Activated B cell treated with CpG ODN at 0.5 μM for 24 hours (primary cell): ENCODE results near the gene GDPD4. TPM values are rescaled to one million over a fixed set of nuclear protein-coding genes. Genes with fewer than 3 reads are reported as not detected.

Experiments
- ATAC-seq: fragments of 200-7000 bp; cut with Tn5 transposase; one replicate; pipeline ENCODE4 v1.10.0; 2021; ENCODE audit warnings: low read depth, mild to moderate bottlenecking, moderate library complexity
- CTCF ChIA-PET: fragments of 350-600 bp; sonication (Branson Sonifier 250); formaldehyde crosslinking; loops from one replicate; lab custom pipeline; 2021; ENCODE audit warnings: antibody characterized with exemption; lab: Charles Lee
- POLR2A ChIA-PET: fragments of 350-600 bp; sonication (Branson Sonifier 250); formaldehyde crosslinking; loops from one replicate; lab custom pipeline; 2021; ENCODE audit warnings: antibody characterized with exemption; lab: Charles Lee
- DNase-seq: peaks from one replicate; pipeline ENCODE4 v3.0.0; 2022
- H3K27ac Mint-ChIP-seq: one replicate; pipeline ENCODE4 v1.8.0; 2020; ENCODE audit warnings: mixed read lengths
- H3K27me3 Mint-ChIP-seq: one replicate; pipeline ENCODE4 v1.8.0; 2021; ENCODE audit warnings: mixed read lengths
- H3K36me3 Mint-ChIP-seq: one replicate; pipeline ENCODE4 v1.8.0; 2021; ENCODE audit warnings: low read depth, mixed read lengths
- H3K4me1 Mint-ChIP-seq: one replicate; pipeline ENCODE4 v1.8.0; 2021; ENCODE audit warnings: mixed read lengths
- H3K4me3 Mint-ChIP-seq: one replicate; pipeline ENCODE4 v1.8.0; 2020; ENCODE audit warnings: mild to moderate bottlenecking, mixed read lengths
- H3K9me3 Mint-ChIP-seq: one replicate; pipeline ENCODE4 v1.8.0; 2020; ENCODE audit warnings: mixed read lengths
- intact Hi-C: fragments of 100-400 bp; cut with micrococcal nuclease; formaldehyde crosslinking; loops from one replicate; pipeline ENCODE4 v1.15.1; 2024
- total RNA-seq: library from RNA; stranded (reverse); gene quantifications from 2 replicates; pipeline ENCODE4 v1.2.3, GENCODE V29; 2022
- TF ChIP-seq, protein P1 (sequence below): fragments of 200-600 bp; IDR thresholded peaks from one replicate; pipeline ENCODE4 v1.8.0; 2022; ENCODE audit warnings: antibody characterized with exemption, mild to moderate bottlenecking

Gene GDPD4
- total RNA-seq, 1 donor from 2014 or later = not detected

DNA sequence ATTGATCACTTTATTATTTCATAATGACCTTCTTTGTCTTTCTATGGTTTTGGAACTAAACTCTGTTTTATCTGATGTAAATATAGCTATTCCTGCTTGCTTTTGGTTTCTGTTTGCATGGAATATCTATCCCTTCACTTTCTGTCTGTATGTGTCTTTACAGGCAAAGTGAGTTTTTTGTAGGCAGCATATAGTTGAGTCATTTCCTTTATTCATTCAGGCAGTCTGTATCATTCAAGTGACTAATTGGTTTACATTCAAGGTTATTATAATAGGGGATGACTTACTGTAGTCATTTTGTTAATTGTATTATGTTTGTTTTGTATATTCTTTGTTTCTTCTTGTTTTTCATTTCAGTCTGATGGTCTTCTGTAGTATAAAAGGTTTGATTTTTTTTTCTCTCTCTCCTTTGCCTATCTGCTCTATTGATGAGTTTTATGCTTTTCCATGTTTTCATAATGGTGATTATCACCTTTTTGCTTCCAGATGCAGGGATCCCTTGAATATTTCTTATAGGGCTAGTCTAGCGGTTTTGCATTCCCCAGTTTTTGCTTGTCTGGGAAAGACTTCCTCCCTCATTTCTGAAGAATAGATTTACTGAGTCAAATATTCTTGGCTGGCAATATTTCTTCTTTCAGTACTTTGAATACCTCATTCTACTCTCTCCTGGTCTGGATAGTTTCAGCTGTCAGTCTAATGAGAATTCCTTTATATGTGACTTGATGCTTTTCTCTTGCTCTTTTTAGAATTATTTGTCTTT, 50.4 kb downstream of the GDPD4 start:
- ChIA-PET CTCF (no interaction called here), POLR2A (no interaction called here)
- Mint-ChIP-seq H3K4me1 (no peaks in the 10 kb centered on the region), H3K27me3 (peaks cover 10% of the 10 kb centered on the region), H3K4me3 (no peak overlapping the region), H3K9me3 (peaks cover 8% of the 10 kb centered on the region), H3K36me3 (no peaks in the 10 kb centered on the region), H3K27ac (no peak overlapping the region)
- DNase-seq = no peak
- intact Hi-C loops = no loop called here
- ATAC-seq = no peak
- TF ChIP-seq, protein P1, sequence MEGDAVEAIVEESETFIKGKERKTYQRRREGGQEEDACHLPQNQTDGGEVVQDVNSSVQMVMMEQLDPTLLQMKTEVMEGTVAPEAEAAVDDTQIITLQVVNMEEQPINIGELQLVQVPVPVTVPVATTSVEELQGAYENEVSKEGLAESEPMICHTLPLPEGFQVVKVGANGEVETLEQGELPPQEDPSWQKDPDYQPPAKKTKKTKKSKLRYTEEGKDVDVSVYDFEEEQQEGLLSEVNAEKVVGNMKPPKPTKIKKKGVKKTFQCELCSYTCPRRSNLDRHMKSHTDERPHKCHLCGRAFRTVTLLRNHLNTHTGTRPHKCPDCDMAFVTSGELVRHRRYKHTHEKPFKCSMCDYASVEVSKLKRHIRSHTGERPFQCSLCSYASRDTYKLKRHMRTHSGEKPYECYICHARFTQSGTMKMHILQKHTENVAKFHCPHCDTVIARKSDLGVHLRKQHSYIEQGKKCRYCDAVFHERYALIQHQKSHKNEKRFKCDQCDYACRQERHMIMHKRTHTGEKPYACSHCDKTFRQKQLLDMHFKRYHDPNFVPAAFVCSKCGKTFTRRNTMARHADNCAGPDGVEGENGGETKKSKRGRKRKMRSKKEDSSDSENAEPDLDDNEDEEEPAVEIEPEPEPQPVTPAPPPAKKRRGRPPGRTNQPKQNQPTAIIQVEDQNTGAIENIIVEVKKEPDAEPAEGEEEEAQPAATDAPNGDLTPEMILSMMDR = no peak

DNA sequence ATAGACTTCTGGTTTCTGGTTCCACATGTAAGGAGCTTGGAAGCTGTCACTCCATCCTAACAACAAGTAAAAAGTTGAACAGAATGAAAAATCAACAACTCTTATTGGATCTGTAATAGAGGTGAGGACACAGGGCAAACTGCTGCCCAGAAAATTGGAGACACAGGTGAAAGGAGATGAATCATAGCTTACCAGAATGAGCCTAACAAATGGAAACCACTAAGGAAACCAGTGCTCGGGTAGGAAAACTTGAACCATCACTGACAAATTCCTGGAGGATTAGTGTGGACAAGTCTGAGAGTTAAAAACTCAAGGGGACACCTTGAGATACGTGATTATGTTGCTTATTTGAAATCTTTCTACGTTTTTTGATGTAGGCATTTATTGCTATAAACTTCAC, 52.1 kb downstream of the GDPD4 start:
- ChIA-PET POLR2A (no interaction called here), CTCF (interaction anchor here (1.1 kb wide), 1 partner anchor 9 kb away, joined by 3 read pairs; no protein-coding TSS in a partner anchor)
- TF ChIP-seq, protein P1 = no peak
- H3K36me3 Mint-ChIP-seq = no peaks in the 10 kb centered on the region
- no peak for DNase-seq
- no peak overlapping the region for H3K27ac Mint-ChIP-seq
- no peak for ATAC-seq
- no peak overlapping the region for H3K4me3 Mint-ChIP-seq
- intact Hi-C loops = no loop called here
- peaks cover 8% of the 10 kb centered on the region for H3K9me3 Mint-ChIP-seq
- peaks cover 7% of the 10 kb centered on the region for H3K27me3 Mint-ChIP-seq
- H3K4me1 Mint-ChIP-seq = no peaks in the 10 kb centered on the region

DNA sequence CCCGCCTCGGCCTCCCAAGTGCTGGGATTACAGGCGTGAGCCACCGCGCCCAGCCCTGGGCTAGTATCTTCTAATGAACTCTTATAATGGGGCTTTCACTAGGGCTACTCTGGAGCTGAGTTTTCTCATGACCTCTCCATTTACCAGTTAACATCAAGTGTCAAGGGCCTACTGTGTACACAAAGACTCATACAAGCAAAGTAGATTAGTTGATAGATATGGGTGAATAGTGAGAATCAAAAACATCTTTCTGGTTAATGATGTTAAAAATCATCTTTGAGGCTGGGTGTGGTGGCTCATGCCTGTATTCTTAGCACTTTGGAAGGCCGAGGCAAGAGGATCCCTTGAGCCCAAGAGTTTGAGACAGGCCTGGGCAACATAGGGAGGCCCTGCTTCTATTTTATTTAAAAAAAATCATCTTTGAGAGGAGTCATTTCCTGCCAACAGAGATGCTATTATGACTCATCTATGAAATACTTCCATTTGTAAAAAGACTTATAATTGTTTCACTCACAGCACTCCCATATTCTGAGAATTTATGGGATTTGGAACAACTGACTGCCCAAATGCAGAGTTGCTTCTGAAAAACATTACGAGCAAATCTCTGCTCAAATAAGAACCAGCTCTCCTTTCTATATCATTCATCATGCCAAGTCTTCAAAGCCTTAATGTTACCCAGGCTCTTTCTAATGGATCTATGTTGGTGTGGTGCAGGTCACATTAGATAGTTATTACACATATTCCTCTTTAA, 57.0 kb downstream of the GDPD4 start:
- POLR2A ChIA-PET = no interaction called here
- ATAC-seq = no peak
- no peak overlapping the region for H3K27ac Mint-ChIP-seq

DNA sequence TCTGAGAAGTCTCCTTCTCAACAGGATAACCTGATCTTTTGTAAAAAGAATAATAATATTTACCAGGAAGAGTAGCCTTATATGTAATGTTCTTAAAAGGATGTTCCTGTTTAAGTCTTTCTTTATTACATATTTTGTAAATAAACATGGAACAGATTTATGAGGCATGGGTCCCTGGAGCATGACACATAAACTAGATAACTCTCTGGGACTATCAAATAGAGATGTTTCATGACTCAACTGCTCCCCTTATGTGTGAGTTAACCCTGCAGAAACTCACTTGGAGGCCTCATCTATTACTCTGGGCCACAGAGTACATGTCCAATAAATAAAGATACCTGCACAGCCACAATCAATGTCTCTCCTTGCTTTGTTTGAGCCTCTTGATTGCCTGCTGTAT, 64.6 kb downstream of the GDPD4 start:
- CTCF ChIA-PET = no interaction called here
- H3K27me3 Mint-ChIP-seq = peaks cover 5% of the 10 kb centered on the region
- H3K9me3 Mint-ChIP-seq = peaks cover 3% of the 10 kb centered on the region
- H3K4me1 Mint-ChIP-seq = no peaks in the 10 kb centered on the region
- ATAC-seq = no peak
- POLR2A ChIA-PET = no interaction called here
- H3K27ac Mint-ChIP-seq = no peak overlapping the region
- no peak overlapping the region for H3K4me3 Mint-ChIP-seq
- TF ChIP-seq, protein P1 = no peak
- intact Hi-C loops = no loop called here
- no peaks in the 10 kb centered on the region for H3K36me3 Mint-ChIP-seq
- DNase-seq = no peak

More for the DNA sequence above, 57.0 kb downstream of the GDPD4 start:
- no peaks in the 10 kb centered on the region for H3K27me3 Mint-ChIP-seq
- H3K36me3 Mint-ChIP-seq = no peaks in the 10 kb centered on the region
- H3K4me3 Mint-ChIP-seq = no peak overlapping the region
- H3K9me3 Mint-ChIP-seq = peaks cover 3% of the 10 kb centered on the region
- intact Hi-C loops = no loop called here
- H3K4me1 Mint-ChIP-seq = no peaks in the 10 kb centered on the region
- TF ChIP-seq, protein P1 = no peak
- CTCF ChIA-PET = no interaction called here
- DNase-seq = no peak

DNA sequence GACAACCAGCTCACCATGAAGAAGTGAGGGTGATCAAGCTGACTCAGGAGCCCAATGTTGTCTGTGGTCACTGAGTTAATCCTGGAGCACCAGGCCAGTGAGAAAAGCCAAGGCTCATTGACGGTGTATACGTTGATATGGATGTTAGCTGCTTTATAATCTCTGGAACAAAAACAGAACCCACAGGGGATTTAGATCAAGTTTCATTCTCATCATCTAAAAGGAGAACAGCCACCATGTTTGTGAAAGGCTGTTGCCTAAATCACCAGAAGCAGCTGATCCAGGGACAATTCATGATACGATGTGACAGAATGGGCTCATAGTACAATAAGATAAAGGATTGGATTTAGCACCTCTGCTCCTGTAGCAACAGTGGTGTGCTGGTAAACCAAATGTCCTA, 68.5 kb downstream of the GDPD4 start:
- H3K27me3 Mint-ChIP-seq = peaks cover 5% of the 10 kb centered on the region
- no peaks in the 10 kb centered on the region for H3K36me3 Mint-ChIP-seq
- H3K4me3 Mint-ChIP-seq = no peak overlapping the region
- ChIA-PET POLR2A (no interaction called here), CTCF (no interaction called here)
- no peaks in the 10 kb centered on the region for H3K9me3 Mint-ChIP-seq
- ATAC-seq (no peak), DNase-seq (no peak)
- TF ChIP-seq, protein P1 = no peak
- H3K27ac Mint-ChIP-seq = no peak overlapping the region
- intact Hi-C loops = no loop called here
- no peaks in the 10 kb centered on the region for H3K4me1 Mint-ChIP-seq
